HEK293 (cell line): ENCODE measurements around the gene MERTK.
A peak's percentile ranks its signal among the peaks of the same experiment; 100 is the strongest.

Experiments
- CTCF ChIA-PET: fragments of 350-600 bp; formaldehyde crosslinking; extraction: SDS; loops from one replicate; lab custom pipeline; 2021; ENCODE audit warnings: antibody characterized with exemption; lab: Yijun Ruan, JAX
- POLR2A ChIA-PET: fragments of 300-600 bp; formaldehyde crosslinking; extraction: SDS; loops from one replicate; lab custom pipeline; 2020; ENCODE audit warnings: antibody characterized with exemption, inconsistent platforms; lab: Yijun Ruan, JAX
- H3K27ac ChIP-seq: fragments of 200-500 bp; sonication (Bioruptor generic); 2 replicates; pipeline ENCODE4 v1.5.1; 2014; ENCODE audit warnings: low read depth, low read length, control low read depth, inconsistent platforms; ENCODE audit errors: extremely low read depth
- H3K36me3 ChIP-seq, 2 experiments: fragments of 200-500 bp in 1 of 2; sonication (Bioruptor generic) in 1 of 2; 1 replicate in 1 of 2; 2 replicates in 1 of 2; pipeline ENCODE4 v1.5.1; 2014 to 2017; ENCODE audit warnings: inconsistent platforms in 2 of 2, low read length in 2 of 2; ENCODE audit not compliant: control insufficient read depth in 2 of 2, insufficient read depth in 1 of 2
- H3K4me1 ChIP-seq: fragments of 200-500 bp; sonication (Bioruptor generic); 2 replicates; pipeline ENCODE4 v1.5.1; 2014; ENCODE audit warnings: mild to moderate bottlenecking, low read length, inconsistent platforms; ENCODE audit not compliant: control insufficient read depth, insufficient read depth
- H3K4me3 ChIP-seq: 2 replicates; pipeline ENCODE4 v1.5.1; 2011; ENCODE audit warnings: low read depth, mild to moderate bottlenecking, control low read depth, low read length, moderate library complexity
- H3K9me3 ChIP-seq: fragments of 200-500 bp; sonication (Bioruptor generic); 2 replicates; pipeline ENCODE4 v1.5.1; 2014; ENCODE audit warnings: low read depth, low read length, inconsistent platforms; ENCODE audit not compliant: control insufficient read depth, insufficient read depth
- BCL11B ChIP-seq: fragments of 450-650 bp; formaldehyde crosslinking; IDR thresholded peaks from 2 replicates; pipeline ENCODE4 v1.5.1; 2016; ENCODE audit warnings: low read depth, missing biosample characterization, missing genetic modification characterization
- PATZ1 ChIP-seq: fragments of 450-650 bp; formaldehyde crosslinking; IDR thresholded peaks from 2 replicates; pipeline ENCODE4 v1.5.1; 2016; ENCODE audit warnings: missing biosample characterization, missing genetic modification characterization
- SETDB1 ChIP-seq: IDR thresholded peaks from one replicate; pipeline ENCODE4 v1.6.1; 2017; ENCODE audit warnings: mild to moderate bottlenecking, low read length, moderate library complexity, mixed read lengths; ENCODE audit not compliant: insufficient read length
- SP7 ChIP-seq: fragments of 450-650 bp; formaldehyde crosslinking; IDR thresholded peaks from 2 replicates; pipeline ENCODE4 v1.5.1; 2016; ENCODE audit warnings: missing biosample characterization, missing genetic modification characterization
- TCF7L2 ChIP-seq: IDR thresholded peaks from 2 replicates; pipeline ENCODE4 v1.6.1; 2011; ENCODE audit warnings: low read depth, mild to moderate bottlenecking, inconsistent platforms, low read length, moderate library complexity, borderline replicate concordance
- ZIC2 ChIP-seq: fragments of 450-650 bp; formaldehyde crosslinking; IDR thresholded peaks from 2 replicates; pipeline ENCODE4 v1.5.1; 2016; ENCODE audit warnings: missing biosample characterization, missing genetic modification characterization
- ZNF121 ChIP-seq: fragments of 450-650 bp; formaldehyde crosslinking; IDR thresholded peaks from 2 replicates; pipeline ENCODE4 v1.5.1; 2016; ENCODE audit warnings: missing biosample characterization, missing genetic modification characterization
- ZNF138 ChIP-seq: fragments of 450-650 bp; formaldehyde crosslinking; IDR thresholded peaks from 2 replicates; pipeline ENCODE4 v1.5.1; 2016; ENCODE audit warnings: missing biosample characterization, missing genetic modification characterization, borderline replicate concordance
- ZNF169 ChIP-seq: fragments of 450-650 bp; formaldehyde crosslinking; IDR thresholded peaks from 2 replicates; pipeline ENCODE4 v1.5.1; 2016; ENCODE audit warnings: missing biosample characterization, missing genetic modification characterization
- ZNF184 ChIP-seq: fragments of 450-650 bp; IDR thresholded peaks from 2 replicates; pipeline ENCODE4 v1.5.1; 2018; ENCODE audit warnings: missing biosample characterization, mild to moderate bottlenecking, missing genetic modification characterization
- ZNF211 ChIP-seq: fragments of 450-650 bp; formaldehyde crosslinking; IDR thresholded peaks from 2 replicates; pipeline ENCODE4 v1.5.1; 2016; ENCODE audit warnings: low read depth, missing biosample characterization, missing genetic modification characterization
- ZNF248 ChIP-seq: fragments of 450-650 bp; formaldehyde crosslinking; IDR thresholded peaks from 2 replicates; pipeline ENCODE4 v1.5.1; 2017; ENCODE audit warnings: missing biosample characterization, missing genetic modification characterization
- ZNF280D ChIP-seq: fragments of 450-650 bp; formaldehyde crosslinking; IDR thresholded peaks from 2 replicates; pipeline ENCODE4 v1.5.1; 2016; ENCODE audit warnings: missing biosample characterization, missing genetic modification characterization
- ZNF335 ChIP-seq: fragments of 450-650 bp; formaldehyde crosslinking; conservative IDR thresholded peaks from 2 replicates; pipeline ENCODE4 v1.5.1; 2016; ENCODE audit warnings: missing biosample characterization, missing genetic modification characterization
- ZNF404 ChIP-seq: fragments of 450-650 bp; formaldehyde crosslinking; IDR thresholded peaks from 2 replicates; pipeline ENCODE4 v1.5.1; 2017; ENCODE audit warnings: missing biosample characterization, missing genetic modification characterization
- ZNF426 ChIP-seq: fragments of 450-650 bp; formaldehyde crosslinking; IDR thresholded peaks from 2 replicates; pipeline ENCODE4 v1.5.1; 2017; ENCODE audit warnings: missing biosample characterization, missing genetic modification characterization, mild to moderate bottlenecking, inconsistent platforms, moderate library complexity
- ZNF530 ChIP-seq: fragments of 450-650 bp; formaldehyde crosslinking; IDR thresholded peaks from 2 replicates; pipeline ENCODE4 v1.5.1; 2016; ENCODE audit warnings: low read depth, missing biosample characterization, missing genetic modification characterization
- ZNF626 ChIP-seq: fragments of 450-650 bp; sonication (Bioruptor Pico); formaldehyde crosslinking; IDR thresholded peaks from 2 replicates; pipeline ENCODE4 v1.5.1; 2018; ENCODE audit warnings: missing biosample characterization, missing genetic modification characterization, inconsistent platforms
- ZNF664 ChIP-seq: fragments of 450-650 bp; formaldehyde crosslinking; IDR thresholded peaks from 2 replicates; pipeline ENCODE4 v1.5.1; 2016; ENCODE audit warnings: missing biosample characterization, missing genetic modification characterization
- ZNF791 ChIP-seq: fragments of 450-650 bp; formaldehyde crosslinking; IDR thresholded peaks from 2 replicates; pipeline ENCODE4 v1.5.1; 2016; ENCODE audit warnings: missing biosample characterization, missing genetic modification characterization
- TF ChIP-seq, protein P1 (sequence below): fragments of 450-650 bp; formaldehyde crosslinking; IDR thresholded peaks from 2 replicates; pipeline ENCODE4 v1.5.1; 2016; ENCODE audit warnings: missing biosample characterization, missing genetic modification characterization
- TF ChIP-seq, protein P2 (sequence below): fragments of 450-650 bp; formaldehyde crosslinking; IDR thresholded peaks from 2 replicates; pipeline ENCODE4 v1.5.1; 2017; ENCODE audit warnings: missing biosample characterization, missing genetic modification characterization
- TF ChIP-seq, protein P3 (sequence below): fragments of 450-650 bp; IDR thresholded peaks from 2 replicates; pipeline ENCODE4 v1.5.1; 2018; ENCODE audit warnings: missing biosample characterization, missing genetic modification characterization
- TF ChIP-seq, protein P4 (sequence below): fragments of 450-650 bp; formaldehyde crosslinking; IDR thresholded peaks from 2 replicates; pipeline ENCODE4 v1.5.1; 2017; ENCODE audit warnings: missing biosample characterization, missing genetic modification characterization

MERTK gene

GRCh38 chr2:111977240-111977639 lies 78.8 kb downstream of the MERTK start:
- CTCF ChIA-PET = no interaction called here

GRCh38 chr2:111978452-111979170 lies 80.2 kb downstream of the MERTK start:
- Histone ChIP-seq H3K4me3 (no peak overlapping the region), H3K4me1 (no peaks in the 10 kb centered on the region; the same call in 1 of the 2 replicates), H3K27ac (no peak overlapping the region), H3K9me3 (no peaks in the 10 kb centered on the region), H3K36me3 (peaks cover 7 to 35% of the 10 kb centered on the region in 2 experiments)
- ChIA-PET CTCF (interaction anchor here (0.6 kb wide), 2 partner anchors 56 to 267 kb away, joined by 3 read pairs; no protein-coding TSS in a partner anchor), POLR2A (no interaction called here)
- TF ChIP-seq ZNF530 (no peak), ZIC2 (tag by site-specific recombination) (no peak), PATZ1 (no peak), BCL11B (no peak), SP7 (tag by site-specific recombination) (0 out of 2 replicates have a peak, but pooled peaks have one; percentile 13), ZNF138 (no peak), ZNF121 (tag by site-specific recombination) (no peak; the same call in 1 of the 2 replicates), ZNF169 (no peak), TCF7L2 (peak; percentile 37; the same call in 1 of the 2 replicates), ZNF426 (tag by site-specific recombination) (no peak), ZNF664 (tag by site-specific recombination) (no peak), ZNF404 (tag by site-specific recombination) (no peak), ZNF626 (tag by site-specific recombination) (no peak), ZNF280D (tag by site-specific recombination) (no peak), ZNF335 (no peak)
- TF ChIP-seq, protein P1, sequence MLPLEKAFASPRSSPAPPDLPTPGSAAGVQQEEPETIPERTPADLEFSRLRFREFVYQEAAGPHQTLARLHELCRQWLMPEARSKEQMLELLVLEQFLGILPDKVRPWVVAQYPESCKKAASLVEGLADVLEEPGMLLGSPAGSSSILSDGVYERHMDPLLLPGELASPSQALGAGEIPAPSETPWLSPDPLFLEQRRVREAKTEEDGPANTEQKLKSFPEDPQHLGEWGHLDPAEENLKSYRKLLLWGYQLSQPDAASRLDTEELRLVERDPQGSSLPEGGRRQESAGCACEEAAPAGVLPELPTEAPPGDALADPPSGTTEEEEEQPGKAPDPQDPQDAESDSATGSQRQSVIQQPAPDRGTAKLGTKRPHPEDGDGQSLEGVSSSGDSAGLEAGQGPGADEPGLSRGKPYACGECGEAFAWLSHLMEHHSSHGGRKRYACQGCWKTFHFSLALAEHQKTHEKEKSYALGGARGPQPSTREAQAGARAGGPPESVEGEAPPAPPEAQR (tag by site-specific recombination) = no peak
- TF ChIP-seq, protein P2, sequence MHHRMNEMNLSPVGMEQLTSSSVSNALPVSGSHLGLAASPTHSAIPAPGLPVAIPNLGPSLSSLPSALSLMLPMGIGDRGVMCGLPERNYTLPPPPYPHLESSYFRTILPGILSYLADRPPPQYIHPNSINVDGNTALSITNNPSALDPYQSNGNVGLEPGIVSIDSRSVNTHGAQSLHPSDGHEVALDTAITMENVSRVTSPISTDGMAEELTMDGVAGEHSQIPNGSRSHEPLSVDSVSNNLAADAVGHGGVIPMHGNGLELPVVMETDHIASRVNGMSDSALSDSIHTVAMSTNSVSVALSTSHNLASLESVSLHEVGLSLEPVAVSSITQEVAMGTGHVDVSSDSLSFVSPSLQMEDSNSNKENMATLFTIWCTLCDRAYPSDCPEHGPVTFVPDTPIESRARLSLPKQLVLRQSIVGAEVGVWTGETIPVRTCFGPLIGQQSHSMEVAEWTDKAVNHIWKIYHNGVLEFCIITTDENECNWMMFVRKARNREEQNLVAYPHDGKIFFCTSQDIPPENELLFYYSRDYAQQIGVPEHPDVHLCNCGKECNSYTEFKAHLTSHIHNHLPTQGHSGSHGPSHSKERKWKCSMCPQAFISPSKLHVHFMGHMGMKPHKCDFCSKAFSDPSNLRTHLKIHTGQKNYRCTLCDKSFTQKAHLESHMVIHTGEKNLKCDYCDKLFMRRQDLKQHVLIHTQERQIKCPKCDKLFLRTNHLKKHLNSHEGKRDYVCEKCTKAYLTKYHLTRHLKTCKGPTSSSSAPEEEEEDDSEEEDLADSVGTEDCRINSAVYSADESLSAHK (tag by site-specific recombination) = peak; percentile 58; the same call in 1 of the 2 replicates
- TF ChIP-seq, protein P3, sequence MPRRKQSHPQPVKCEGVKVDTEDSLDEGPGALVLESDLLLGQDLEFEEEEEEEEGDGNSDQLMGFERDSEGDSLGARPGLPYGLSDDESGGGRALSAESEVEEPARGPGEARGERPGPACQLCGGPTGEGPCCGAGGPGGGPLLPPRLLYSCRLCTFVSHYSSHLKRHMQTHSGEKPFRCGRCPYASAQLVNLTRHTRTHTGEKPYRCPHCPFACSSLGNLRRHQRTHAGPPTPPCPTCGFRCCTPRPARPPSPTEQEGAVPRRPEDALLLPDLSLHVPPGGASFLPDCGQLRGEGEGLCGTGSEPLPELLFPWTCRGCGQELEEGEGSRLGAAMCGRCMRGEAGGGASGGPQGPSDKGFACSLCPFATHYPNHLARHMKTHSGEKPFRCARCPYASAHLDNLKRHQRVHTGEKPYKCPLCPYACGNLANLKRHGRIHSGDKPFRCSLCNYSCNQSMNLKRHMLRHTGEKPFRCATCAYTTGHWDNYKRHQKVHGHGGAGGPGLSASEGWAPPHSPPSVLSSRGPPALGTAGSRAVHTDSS (tag by site-specific recombination) = no peak
- TF ChIP-seq, protein P4, sequence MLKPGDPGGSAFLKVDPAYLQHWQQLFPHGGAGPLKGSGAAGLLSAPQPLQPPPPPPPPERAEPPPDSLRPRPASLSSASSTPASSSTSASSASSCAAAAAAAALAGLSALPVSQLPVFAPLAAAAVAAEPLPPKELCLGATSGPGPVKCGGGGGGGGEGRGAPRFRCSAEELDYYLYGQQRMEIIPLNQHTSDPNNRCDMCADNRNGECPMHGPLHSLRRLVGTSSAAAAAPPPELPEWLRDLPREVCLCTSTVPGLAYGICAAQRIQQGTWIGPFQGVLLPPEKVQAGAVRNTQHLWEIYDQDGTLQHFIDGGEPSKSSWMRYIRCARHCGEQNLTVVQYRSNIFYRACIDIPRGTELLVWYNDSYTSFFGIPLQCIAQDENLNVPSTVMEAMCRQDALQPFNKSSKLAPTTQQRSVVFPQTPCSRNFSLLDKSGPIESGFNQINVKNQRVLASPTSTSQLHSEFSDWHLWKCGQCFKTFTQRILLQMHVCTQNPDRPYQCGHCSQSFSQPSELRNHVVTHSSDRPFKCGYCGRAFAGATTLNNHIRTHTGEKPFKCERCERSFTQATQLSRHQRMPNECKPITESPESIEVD (tag by site-specific recombination) = peak; percentile 77
- TF ChIP-seq, all 188 proteins: peak for 4

More at GRCh38 chr2:111977240-111977639, 78.8 kb downstream of the MERTK start:
- H3K4me1 ChIP-seq = no peaks in the 10 kb centered on the region; the same call in 1 of the 2 replicates
- H3K9me3 ChIP-seq = no peaks in the 10 kb centered on the region
- POLR2A ChIA-PET = no interaction called here
- peaks cover 7 to 25% of the 10 kb centered on the region in 2 experiments for H3K36me3 ChIP-seq
- no peak overlapping the region for H3K4me3 ChIP-seq
- no peak overlapping the region for H3K27ac ChIP-seq
- TF ChIP-seq SETDB1 (peak; percentile 92), ZNF248 (tag by site-specific recombination) (no peak), ZNF791 (tag by site-specific recombination) (peak; percentile 96), ZNF211 (tag by site-specific recombination) (no peak), ZNF184 (tag by site-specific recombination) (no peak)
